Activated CD8-positive, alpha-beta memory T cell treated with anti-CD3 and anti-CD28 coated beads, Interleukin-2, amount 10 ng/mL, durations not matched to agents 7 days and 5 days (primary cell): ENCODE measurements around the gene TMEM94. TPM values are rescaled to one million over a fixed set of nuclear protein-coding genes. Genes with fewer than 3 reads are reported as not detected.
A peak's percentile ranks its signal among the peaks of the same experiment; 100 is the strongest.
"Not testable (repeated sequence)": the region's sequence is repeated elsewhere in the genome, so short reads cannot be mapped to it uniquely, and the experiment has no call there.

Experiments used
- ATAC-seq: fragments of 150-1000 bp; cut with Tn5 transposase; one replicate; pipeline ENCODE4 v1.10.0; 2021; ENCODE audit warnings: moderate library complexity
- CTCF ChIA-PET: fragments of 350-600 bp; sonication (Branson Sonifier 250); formaldehyde crosslinking; loops from one replicate; lab custom pipeline; 2021; ENCODE audit warnings: antibody characterized with exemption; lab: Charles Lee
- DNase-seq: peaks from one replicate; pipeline ENCODE4 v3.0.0-alpha.2; 2020
- H3K27ac Mint-ChIP-seq: one replicate; pipeline ENCODE4 v1.8.0; 2021; ENCODE audit warnings: mild to moderate bottlenecking, mixed read lengths
- H3K27me3 Mint-ChIP-seq: one replicate; pipeline ENCODE4 v1.8.0; 2021; ENCODE audit warnings: mixed read lengths
- H3K36me3 Mint-ChIP-seq: one replicate; pipeline ENCODE4 v1.8.0; 2021; ENCODE audit warnings: mild to moderate bottlenecking, mixed read lengths
- H3K4me1 Mint-ChIP-seq: one replicate; pipeline ENCODE4 v1.8.0; 2021; ENCODE audit warnings: mixed read lengths
- H3K4me3 Mint-ChIP-seq: one replicate; pipeline ENCODE4 v1.8.0; 2021; ENCODE audit warnings: mild to moderate bottlenecking, moderate library complexity, mixed read lengths
- H3K9me3 Mint-ChIP-seq: one replicate; pipeline ENCODE4 v1.8.0; 2022; ENCODE audit warnings: low read depth, mixed read lengths
- total RNA-seq, 2 experiments: library from RNA; stranded (reverse); gene quantifications; one replicate each; pipeline ENCODE4 v1.2.3, GENCODE V29; 2021

Gene TMEM94
- total RNA-seq, 2 experiments from 2014 or later: 83.7 to 106 TPM

- Mint-ChIP-seq H3K4me1 (peaks cover 37% of the 10 kb centered on the region), H3K4me3 (no peak overlapping the region), H3K9me3 (no peaks in the 10 kb centered on the region), H3K36me3 (no peaks in the 10 kb centered on the region), H3K27ac (peak overlapping the region; percentile 35), H3K27me3 (no peaks in the 10 kb centered on the region)
- CTCF ChIA-PET: interaction anchor here (0.8 to 3.6 kb wide), 7 partner anchors 11 to 138 kb away, joined by 3 to 9 read pairs (median 4); partner anchors contain the start of gene TSEN54
- ATAC-seq: no peak
- DNase-seq: peak; percentile 49
Measured at GRCh38 chr17:75454193-75454592, 2.2 kb upstream of the TMEM94 start.

DNA sequence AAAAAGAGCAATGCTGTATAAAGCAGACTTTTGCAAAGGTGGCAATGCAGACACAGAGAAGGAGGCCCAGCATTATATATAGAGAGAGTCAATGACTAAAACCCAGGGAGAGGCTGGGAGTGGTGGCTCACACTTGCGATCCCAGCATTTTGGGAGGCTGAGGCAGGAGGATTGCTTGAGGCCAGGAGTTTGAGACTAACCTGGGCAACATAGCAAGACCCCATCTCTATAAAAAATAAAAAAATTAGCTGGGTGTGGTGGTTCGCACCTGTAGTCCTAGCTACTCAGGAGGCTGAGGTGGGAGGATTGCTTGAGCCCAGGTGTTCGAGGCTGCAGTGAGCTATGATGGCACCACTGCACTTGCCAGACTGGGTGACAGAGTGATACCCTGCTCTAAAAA lies 1.8 kb upstream of the TMEM94 start:
- ATAC-seq, H3K9me3 Mint-ChIP-seq, H3K36me3 Mint-ChIP-seq, H3K27ac Mint-ChIP-seq, DNase-seq, H3K27me3 Mint-ChIP-seq, H3K4me3 Mint-ChIP-seq: not testable (repeated sequence)
- CTCF ChIA-PET: interaction anchor here (0.8 to 3.6 kb wide), 6 partner anchors 14 to 139 kb away, joined by 3 to 9 read pairs (median 4); partner anchors contain the start of gene TSEN54
- H3K4me1 Mint-ChIP-seq: peaks cover 38% of the 10 kb centered on the region

DNA sequence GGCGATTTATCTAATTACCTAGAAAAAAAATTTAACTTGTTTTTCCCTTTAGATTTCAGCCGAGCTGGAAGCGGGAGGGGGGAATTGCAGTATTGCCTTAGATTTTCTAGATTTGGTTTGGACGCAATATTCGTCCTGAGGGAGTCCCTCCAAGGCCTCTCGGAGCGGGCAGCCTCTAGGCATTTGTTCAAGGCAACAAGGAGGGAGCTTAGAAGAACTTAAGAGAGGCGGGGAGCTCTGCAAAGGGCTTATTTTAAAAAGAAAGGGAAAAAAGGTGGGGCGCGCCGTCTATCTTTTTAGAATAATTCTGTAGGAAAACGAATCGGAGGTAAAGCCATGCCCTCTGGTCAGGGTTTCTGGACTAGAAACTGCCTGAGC lies 407 bp upstream of the TMEM94 start:
- H3K27ac Mint-ChIP-seq: peak overlapping the region; percentile 83
- peak; percentile 27 for ATAC-seq
- H3K9me3 Mint-ChIP-seq: no peaks in the 10 kb centered on the region
- CTCF ChIA-PET: interaction anchor here (0.9 to 4.1 kb wide), 13 partner anchors 8 to 342 kb away, joined by 3 to 23 read pairs (median 5); partner anchors contain the start of genes MIF4GD, SLC25A19 and TSEN54
- no peaks in the 10 kb centered on the region for H3K27me3 Mint-ChIP-seq
- no peaks in the 10 kb centered on the region for H3K36me3 Mint-ChIP-seq
- H3K4me3 Mint-ChIP-seq: peak overlapping the region; percentile 86
- DNase-seq: no peak
- peaks cover 43% of the 10 kb centered on the region for H3K4me1 Mint-ChIP-seq

GRCh38 chr17:75457047-75457654 lies 716 bp downstream of the TMEM94 start:
- Mint-ChIP-seq H3K9me3 (no peaks in the 10 kb centered on the region), H3K27me3 (no peaks in the 10 kb centered on the region), H3K27ac (peak overlapping the region; percentile 83), H3K36me3 (no peaks in the 10 kb centered on the region), H3K4me1 (peaks cover 43% of the 10 kb centered on the region), H3K4me3 (peak overlapping the region; percentile 86)
- peak; percentile 16 for ATAC-seq
- CTCF ChIA-PET: interaction anchor here (1.0 to 4.1 kb wide), 9 partner anchors 29 to 343 kb away, joined by 3 to 23 read pairs (median 7); partner anchors contain the start of genes MIF4GD, SLC25A19 and TSEN54
- DNase-seq: no peak

DNA sequence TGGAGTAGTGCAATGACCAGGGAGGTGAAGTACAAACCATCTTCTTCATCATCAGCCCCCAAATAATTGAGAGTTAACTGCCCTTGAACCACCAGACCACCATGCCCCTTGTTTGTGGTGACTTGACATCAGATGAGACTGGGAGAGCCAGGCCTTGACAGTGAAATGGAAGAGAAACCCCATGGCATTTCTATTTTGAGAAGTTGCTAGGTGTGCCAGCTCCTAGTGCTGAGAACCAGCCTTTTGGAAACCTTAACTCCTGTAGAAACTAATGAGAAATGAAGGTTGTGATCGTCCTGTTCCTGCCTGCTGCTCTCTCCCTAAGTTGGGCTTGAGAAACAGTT lies 2.8 kb downstream of the TMEM94 start:
- Mint-ChIP-seq H3K27ac (no peak overlapping the region), H3K27me3 (no peaks in the 10 kb centered on the region), H3K4me3 (no peak overlapping the region), H3K36me3 (no peaks in the 10 kb centered on the region), H3K9me3 (no peaks in the 10 kb centered on the region), H3K4me1 (peaks cover 37% of the 10 kb centered on the region)
- CTCF ChIA-PET: interaction anchor here (1.3 to 4.1 kb wide), 2 partner anchors 18 to 58 kb away, joined by 3 to 23 read pairs; partner anchors contain the start of gene TSEN54
- DNase-seq (no peak), ATAC-seq (no peak)

- no peak for ATAC-seq
- Mint-ChIP-seq H3K36me3 (no peaks in the 10 kb centered on the region), H3K9me3 (no peaks in the 10 kb centered on the region), H3K27ac (no peak overlapping the region), H3K4me3 (no peak overlapping the region), H3K27me3 (no peaks in the 10 kb centered on the region), H3K4me1 (peaks cover 33% of the 10 kb centered on the region)
- DNase-seq: no peak
- CTCF ChIA-PET: no interaction called here
Measured at GRCh38 chr17:75459590-75460267, 3.3 kb downstream of the TMEM94 start.

GRCh38 chr17:75460295-75460694 lies 3.9 kb downstream of the TMEM94 start:
- Mint-ChIP-seq H3K4me3 (no peak overlapping the region), H3K27me3 (no peaks in the 10 kb centered on the region), H3K27ac (no peak overlapping the region), H3K36me3 (peaks cover 3% of the 10 kb centered on the region), H3K9me3 (no peaks in the 10 kb centered on the region), H3K4me1 (peaks cover 31% of the 10 kb centered on the region)
- no peak for DNase-seq
- CTCF ChIA-PET: no interaction called here
- no peak for ATAC-seq

GRCh38 chr17:75463603-75464002 lies 7.2 kb downstream of the TMEM94 start:
- no peak for DNase-seq
- no peaks in the 10 kb centered on the region for H3K9me3 Mint-ChIP-seq
- H3K27ac Mint-ChIP-seq: no peak overlapping the region
- H3K27me3 Mint-ChIP-seq: no peaks in the 10 kb centered on the region
- peaks cover 5% of the 10 kb centered on the region for H3K36me3 Mint-ChIP-seq
- peaks cover 10% of the 10 kb centered on the region for H3K4me1 Mint-ChIP-seq
- ATAC-seq: no peak
- no peak overlapping the region for H3K4me3 Mint-ChIP-seq
- CTCF ChIA-PET: no interaction called here

DNA sequence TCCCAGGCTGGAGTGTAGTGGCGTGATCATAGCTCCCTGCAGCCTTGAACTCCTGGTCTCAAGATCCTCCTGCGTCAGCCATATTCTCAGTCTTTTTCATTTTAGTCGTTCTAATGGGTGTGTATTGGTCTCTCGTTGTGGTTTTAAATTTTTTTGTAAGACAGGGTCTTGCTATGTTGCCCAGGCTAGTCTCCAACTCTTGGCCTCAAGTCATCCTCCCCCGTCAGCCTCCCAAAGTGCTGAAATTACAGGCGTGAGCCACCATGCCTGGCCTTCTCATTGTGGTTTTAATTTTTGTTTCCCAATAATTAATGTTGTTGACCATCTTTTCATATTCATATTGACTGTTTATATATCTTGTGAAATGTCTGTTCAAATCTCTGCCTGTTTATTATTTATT lies 8.6 kb downstream of the TMEM94 start:
- Mint-ChIP-seq H3K4me1 (peaks cover 2% of the 10 kb centered on the region), H3K36me3 (peaks cover 5% of the 10 kb centered on the region), H3K27ac (no peak overlapping the region), H3K27me3 (no peaks in the 10 kb centered on the region), H3K4me3 (no peak overlapping the region), H3K9me3 (no peaks in the 10 kb centered on the region)
- DNase-seq (no peak), ATAC-seq (no peak)
- CTCF ChIA-PET: no interaction called here

- Mint-ChIP-seq H3K27me3 (no peaks in the 10 kb centered on the region), H3K9me3 (no peaks in the 10 kb centered on the region), H3K4me3 (no peak overlapping the region), H3K36me3 (peaks cover 13% of the 10 kb centered on the region), H3K4me1 (no peaks in the 10 kb centered on the region), H3K27ac (no peak overlapping the region)
- DNase-seq: no peak
- CTCF ChIA-PET: no interaction called here
- ATAC-seq: no peak
Measured at GRCh38 chr17:75468291-75468754, 11.9 kb downstream of the TMEM94 start.

DNA sequence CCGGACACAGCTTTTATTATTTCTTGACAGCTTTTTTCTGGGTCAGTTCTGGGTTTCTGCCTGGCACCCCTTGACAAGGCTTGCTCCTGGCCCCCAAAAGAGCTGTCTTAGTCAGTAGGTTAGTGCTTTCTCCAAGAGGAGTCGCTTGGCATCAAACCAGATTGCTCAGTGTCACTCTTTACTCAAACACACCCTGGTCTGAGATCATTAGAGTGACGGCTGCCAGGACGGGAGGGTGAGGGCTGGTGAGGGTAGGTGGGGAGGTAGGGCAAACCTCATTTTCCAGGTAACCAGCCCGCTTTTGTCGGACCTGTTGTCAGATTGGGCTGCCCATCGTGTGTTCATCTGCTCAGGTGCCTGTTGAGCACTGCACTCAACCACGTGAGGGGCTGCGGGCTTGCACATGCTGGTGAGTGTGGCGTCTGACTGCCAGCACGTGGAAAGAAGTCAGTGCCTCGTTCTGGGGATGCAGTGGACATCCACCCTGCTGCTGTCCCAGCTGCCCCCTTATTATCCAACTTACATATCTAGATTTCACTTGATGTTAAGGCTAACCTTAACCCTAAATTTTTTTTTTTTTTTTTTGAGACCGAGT lies 12.4 kb downstream of the TMEM94 start:
- no peak for DNase-seq
- Mint-ChIP-seq H3K4me3 (no peak overlapping the region), H3K27ac (no peak overlapping the region), H3K4me1 (no peaks in the 10 kb centered on the region), H3K9me3 (no peaks in the 10 kb centered on the region), H3K27me3 (no peaks in the 10 kb centered on the region), H3K36me3 (peaks cover 13% of the 10 kb centered on the region)
- ATAC-seq: no peak
- CTCF ChIA-PET: interaction anchor here (0.7 kb wide), 1 partner anchor 465 kb away, joined by 3 read pairs; no protein-coding TSS in a partner anchor

DNA sequence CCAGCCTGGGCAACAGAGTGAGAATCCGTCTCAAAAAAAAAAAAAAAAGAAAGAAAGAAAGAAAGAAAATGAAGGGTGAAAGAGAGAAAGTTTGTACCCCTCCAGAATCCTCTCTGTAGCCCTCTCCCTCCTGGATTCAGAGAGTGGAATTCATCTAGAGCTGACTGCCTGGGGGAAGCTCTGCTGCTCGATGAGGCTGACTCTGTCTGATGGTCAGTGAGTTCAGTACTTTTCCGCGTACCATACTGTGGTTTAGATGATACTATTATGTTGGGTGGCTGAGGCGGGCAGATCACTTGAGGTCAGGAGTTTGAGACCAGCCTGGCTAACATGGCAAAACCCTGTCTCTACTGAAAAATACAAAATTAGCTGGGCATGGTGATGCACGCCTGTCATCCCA lies 14.8 kb downstream of the TMEM94 start:
- peaks cover 10% of the 10 kb centered on the region for H3K36me3 Mint-ChIP-seq
- CTCF ChIA-PET: interaction anchor here (0.7 kb wide), 2 partner anchors 23 to 24 kb away, joined by 3 read pairs; no protein-coding TSS in a partner anchor
- H3K4me3 Mint-ChIP-seq: no peak overlapping the region
- H3K9me3 Mint-ChIP-seq: no peaks in the 10 kb centered on the region
- H3K4me1 Mint-ChIP-seq: no peaks in the 10 kb centered on the region
- no peaks in the 10 kb centered on the region for H3K27me3 Mint-ChIP-seq
- no peak for DNase-seq
- ATAC-seq: no peak
- H3K27ac Mint-ChIP-seq: no peak overlapping the region

- Mint-ChIP-seq H3K9me3 (no peaks in the 10 kb centered on the region), H3K27me3 (no peaks in the 10 kb centered on the region), H3K4me1 (no peaks in the 10 kb centered on the region), H3K36me3 (peaks cover 10% of the 10 kb centered on the region), H3K27ac (no peak overlapping the region), H3K4me3 (no peak overlapping the region)
- DNase-seq: no peak
- ATAC-seq: no peak
- CTCF ChIA-PET: interaction anchor here (1.5 kb wide), 1 partner anchor 282 kb away, joined by 3 read pairs; no protein-coding TSS in a partner anchor
Measured at GRCh38 chr17:75472119-75472518, 15.7 kb downstream of the TMEM94 start.
